Measurements from ENCODE around the gene GTF3A.
A peak's percentile ranks its signal among the peaks of the same experiment; 100 is the strongest.
"Not testable (repeated sequence)": the region's sequence is repeated elsewhere in the genome, so short reads cannot be mapped to it uniquely, and the experiment has no call there.

GTF3A gene

DNA sequence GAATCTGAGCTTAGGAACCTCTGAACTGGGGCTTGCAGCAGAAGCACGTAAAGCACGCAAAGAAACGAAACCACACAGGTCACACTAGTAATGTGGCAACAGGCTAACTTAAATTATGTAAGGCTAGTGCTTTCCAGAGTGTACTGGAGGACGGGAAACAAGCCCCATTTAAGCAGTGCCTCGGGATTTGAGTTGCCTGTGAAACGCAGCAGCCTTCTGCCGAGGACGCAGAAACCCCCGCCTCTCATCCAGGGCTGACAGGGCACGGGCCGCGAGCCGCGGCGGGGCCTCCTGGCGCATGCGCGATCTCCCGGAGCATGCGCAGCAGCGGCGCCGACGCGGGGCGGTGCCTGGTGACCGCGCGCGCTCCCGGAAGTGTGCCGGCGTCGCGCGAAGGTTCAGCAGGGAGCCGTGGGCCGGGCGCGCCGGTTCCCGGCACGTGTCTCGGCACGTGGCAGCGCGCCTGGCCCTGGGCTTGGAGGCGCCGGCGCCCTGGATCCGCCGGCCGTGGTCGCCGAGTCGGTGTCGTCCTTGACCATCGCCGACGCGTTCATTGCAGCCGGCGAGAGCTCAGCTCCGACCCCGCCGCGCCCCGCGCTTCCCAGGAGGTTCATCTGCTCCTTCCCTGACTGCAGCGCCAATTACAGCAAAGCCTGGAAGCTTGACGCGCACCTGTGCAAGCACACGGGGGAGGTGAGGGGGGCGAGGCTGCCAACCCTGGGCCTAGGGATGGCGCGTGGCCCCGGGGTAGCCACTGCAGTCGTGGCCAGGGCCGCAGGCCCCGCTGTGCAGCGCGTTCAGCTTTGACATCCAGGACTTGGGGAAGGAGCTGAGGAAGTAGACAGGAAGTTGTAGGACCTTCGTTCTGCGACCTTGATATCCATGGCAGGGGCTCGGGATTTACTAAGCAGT, at the start of gene GTF3A:
TSS of gene GTF3A (plus strand) at position 374 of the 912 bp plus-strand sequence.
- DNase-seq (ENCODE audit: low read depth) = no peak

DNA sequence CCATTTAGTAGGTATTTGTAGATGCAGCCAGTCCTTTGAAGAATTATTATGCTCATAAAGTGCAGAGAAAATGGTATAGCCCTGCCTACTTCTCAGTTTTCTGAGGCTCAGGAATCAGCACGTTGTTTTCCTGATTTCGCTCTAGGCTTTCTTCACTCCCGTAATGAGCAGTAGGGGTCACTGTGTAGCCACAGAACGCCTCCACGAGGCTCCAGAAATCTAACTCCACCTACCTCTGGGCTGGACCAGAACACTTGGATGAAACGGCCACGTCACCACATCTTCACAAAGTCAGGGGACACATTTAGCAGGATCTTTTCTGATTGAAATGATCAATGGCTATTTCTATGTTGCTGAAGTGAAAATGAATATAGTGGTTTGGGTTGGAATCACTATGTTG, 49.8 kb upstream of the GTF3A start:
- peak; percentile 38 for DNase-seq (ENCODE audit: low read depth)

DNA sequence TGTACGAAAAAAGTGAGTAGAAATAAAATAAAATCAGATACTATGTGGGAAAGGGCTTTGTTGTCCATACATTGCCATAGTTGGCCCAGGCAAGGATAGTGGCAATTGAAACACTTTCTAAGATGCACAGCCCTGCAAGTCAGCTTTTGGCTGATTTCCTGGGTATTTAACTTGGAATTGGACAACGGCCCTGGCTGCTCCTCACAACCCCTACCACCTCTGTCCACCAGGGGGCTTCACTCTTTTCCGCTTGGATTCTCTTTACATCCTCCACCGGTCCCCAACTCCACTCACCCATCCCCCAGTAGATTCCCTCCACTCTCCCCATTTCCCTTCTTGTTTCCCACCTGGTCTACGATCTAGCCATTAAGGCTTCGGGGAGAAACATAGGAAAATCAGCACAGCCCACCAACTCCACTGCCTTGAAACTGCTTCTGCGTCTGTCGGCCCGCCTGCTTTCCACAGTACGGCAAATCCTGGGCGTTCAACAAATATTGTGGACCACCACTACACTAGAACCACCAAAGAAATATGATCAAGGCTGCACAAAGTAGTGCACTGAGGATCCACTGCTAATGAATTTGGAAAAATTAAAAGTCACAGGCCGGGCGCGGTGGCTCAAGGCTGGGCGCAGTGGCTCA, 48.6 kb upstream of the GTF3A start:
- DNase-seq (ENCODE audit: low read depth) = peak; percentile 27

DNA sequence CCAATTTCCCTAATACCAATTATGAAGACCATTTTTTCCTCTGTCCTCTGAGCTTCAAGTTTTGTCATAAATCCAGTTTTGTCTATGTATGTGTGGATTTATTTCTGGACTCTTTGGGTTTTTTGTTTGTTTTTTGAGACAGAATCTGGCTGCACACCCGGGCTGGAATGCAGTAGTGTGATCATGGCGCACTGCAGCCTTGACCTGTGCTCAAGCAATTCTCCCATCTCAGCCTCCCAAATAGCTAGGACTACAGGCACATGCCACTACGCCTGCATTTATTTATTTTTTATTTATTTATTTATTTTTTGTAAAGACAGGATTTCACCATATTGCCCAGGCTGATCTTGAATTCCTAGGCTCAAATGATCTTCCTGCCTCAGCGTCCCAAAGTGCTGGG, 45.3 kb upstream of the GTF3A start:
- no peak for DNase-seq (ENCODE audit: low read depth)

DNA sequence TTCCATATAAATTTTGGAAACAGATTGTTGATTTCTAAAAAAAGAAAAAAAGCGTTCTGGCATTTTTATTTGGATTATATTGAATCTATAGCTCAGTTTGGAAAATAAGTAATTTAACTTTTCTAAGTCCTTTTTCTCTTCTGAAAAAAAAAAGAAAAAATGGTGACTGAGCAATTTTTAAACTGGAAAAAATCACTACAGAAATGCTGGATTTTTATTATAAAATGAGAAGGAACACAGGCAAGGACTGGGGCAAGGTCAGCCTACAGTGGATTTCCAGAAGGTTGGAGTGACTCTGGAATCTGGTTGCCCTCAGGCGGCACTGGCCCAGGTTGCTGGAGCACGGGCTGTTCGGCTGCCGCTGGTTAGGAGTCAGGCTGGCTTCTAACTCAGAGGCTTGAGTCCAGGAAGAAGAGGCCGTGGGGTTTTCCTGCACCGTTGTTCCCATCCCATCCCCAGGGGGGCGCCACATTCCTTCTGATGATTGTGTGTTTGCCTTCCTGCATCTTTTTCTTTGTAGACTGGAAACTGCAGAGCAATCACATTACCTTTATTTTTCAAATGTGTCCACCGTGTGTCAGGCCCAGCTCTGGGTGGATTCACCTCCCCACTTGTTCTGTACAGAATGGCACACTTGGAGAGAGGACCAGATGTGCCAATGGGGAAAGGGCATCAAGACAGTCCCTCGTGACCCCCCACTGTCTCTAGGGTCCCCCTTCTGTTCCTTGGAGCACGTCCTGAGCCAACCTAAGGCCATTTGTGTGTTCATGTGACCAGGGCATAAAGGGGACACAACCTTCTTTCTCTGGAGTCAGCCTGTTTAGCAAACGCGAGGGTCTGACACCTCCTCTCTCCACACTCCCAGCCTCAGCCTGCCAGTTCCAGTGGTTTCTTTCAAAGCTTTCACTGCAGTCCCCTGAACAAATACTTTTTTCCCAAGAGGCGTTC, 44.5 kb upstream of the GTF3A start:
- no peak for DNase-seq (ENCODE audit: low read depth)

DNA sequence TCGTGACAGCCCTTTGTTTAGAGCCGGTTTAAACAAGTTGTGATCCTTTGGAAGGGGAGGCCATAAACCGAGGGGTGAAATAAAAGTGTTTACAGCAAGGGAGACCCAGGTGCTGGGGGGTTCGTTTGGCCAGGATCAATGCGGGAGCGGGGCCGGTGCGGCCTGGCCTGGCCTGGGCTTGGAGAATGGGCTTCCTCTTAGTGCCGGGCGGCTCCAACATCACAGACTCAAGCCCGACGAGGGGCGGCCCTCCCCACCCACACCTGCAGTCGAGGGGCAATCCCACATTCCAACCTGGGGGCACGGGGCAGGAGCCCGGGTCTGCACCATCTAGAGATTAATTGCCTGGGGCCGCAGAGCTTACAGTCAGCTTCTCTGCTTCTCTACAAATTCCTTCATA, 42.8 kb upstream of the GTF3A start:
- no peak for DNase-seq (ENCODE audit: low read depth)

DNA sequence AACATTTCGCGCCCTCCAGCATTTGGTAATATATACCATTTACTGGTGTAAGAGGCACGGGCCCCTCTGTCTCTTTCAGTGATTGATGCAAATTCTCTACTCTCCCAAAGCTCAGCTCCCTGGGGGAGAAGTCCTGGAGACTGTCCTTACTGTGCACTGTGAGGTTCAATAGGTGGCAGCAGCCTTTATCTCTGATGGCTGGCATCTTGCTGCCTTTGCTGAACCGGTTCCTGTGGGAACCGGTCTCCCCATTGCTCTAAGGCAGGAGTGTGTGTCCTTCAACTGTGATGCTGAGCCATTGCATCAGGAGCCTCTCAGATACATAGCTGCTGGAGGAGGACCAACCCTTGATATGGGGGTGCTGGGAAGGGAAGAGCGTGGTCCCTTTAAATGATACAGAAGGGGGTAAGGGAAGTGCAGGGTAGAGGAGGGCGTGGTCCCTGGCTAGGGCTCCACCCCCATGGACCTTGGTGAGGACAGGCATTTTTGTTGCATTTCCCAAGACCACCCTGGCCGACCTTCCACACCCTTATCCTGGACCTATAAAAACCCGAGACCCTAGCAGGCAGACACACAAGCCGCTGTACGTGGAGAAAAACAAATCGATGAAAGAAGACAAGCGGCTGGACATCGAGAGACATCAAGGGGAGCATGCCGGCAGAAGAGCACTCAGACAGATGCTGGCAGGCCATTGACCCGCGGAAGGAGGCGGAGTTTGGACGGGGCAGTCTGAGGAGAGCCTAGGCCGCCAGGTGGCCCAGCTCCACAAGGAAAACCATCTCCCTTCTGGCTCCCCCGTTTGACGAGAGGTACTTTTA, 41.1 kb upstream of the GTF3A start:
- DNase-seq (ENCODE audit: low read depth) = no peak

DNA sequence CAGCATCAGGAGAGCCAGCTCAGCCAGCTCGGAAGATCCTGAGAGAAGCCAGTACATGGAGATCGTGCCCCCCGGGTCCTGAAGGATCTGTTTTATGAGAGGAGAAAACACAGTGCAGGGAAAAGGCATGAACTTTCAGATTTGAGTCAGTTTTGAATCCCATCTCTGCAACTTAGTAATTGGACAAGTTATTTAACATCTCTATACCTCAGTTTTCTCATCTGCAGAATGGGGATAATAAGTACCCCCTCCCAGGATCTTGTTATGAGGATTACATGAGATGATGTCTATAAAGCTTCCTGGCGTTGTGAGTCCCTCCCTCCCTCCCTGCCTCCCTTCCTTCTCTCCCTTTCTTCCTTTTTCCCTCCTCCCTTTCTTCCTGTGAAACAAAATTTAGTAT, 40.1 kb upstream of the GTF3A start:
- DNase-seq (ENCODE audit: low read depth) = no peak

DNA sequence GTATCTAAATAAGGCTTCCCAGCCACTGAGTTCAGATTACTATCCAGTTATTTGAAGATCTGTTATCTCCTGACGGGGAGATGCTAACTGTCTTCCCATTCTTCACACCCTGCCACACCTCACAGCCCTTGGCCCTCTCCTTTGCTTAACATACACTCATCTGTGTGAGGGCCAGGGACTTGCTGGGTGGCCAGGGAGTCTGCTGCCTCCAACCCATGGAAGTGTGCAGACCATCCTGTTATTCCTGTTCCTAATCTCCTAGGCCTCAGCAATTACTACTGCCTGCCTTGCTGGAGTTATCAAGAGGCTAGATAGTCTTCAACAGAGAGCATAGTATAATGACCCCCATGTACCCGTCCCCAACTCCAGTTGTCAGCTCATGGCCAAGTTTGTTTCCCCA, 36.2 kb upstream of the GTF3A start:
- no peak for DNase-seq (ENCODE audit: low read depth)

DNA sequence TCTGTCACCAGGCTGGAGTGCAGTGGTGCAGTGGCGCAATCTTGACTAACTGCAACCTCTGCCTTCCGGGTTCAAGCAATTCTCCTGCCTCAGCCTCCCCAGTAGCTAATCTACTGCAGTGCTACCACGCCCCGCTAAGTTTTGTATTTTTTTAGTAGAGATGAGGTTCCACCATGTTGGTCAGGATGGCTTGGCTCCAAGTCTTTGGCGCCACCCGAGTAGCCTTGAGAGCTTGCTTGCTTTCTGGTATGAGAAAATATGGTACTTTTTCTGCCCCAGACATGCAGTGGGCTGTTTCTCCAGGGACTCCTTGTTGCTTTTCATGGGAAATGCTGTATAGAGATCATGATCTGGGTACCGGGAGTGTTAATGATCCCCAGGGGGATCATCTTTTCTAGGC, 34.5 kb upstream of the GTF3A start:
- DNase-seq (ENCODE audit: low read depth) = no peak

DNA sequence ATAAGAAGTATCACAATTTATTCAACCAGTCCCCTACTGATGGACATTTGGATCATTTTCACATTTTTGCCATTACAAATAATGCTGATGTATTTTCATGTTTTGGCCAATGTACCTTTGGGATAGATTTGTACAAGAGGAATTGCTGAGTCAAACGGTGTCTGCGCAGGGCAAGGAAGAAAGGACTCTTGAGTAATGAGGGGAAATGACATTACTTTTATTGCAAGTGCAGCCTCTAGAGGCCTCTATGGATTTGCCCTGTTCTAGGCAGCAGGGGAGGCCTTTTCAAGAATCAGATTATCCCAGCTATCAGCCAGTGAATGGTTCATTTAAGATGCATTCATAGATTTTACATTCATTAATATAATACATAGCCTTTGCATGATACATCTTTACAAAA, 32.9 kb upstream of the GTF3A start:
- no peak for DNase-seq (ENCODE audit: low read depth)

DNA sequence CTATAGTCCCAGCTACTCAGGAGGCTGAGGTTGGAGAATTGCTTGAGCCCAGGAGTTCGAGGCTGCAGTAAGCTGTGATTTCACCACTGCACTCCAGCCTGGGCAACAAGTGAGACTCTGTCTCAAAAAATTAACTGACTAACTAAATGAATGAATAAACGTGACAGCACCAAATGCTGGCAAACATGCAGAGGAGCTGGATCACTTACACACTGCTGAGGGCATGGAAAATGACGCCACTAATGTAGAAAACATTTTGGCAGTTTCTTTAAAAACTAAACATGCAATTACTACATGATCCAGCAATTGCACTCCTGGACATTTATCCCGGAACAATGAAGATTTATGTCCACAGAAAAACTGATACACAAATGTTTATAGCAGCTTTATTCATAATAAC, 31.3 kb upstream of the GTF3A start:
- no peak for DNase-seq (ENCODE audit: low read depth)

DNA sequence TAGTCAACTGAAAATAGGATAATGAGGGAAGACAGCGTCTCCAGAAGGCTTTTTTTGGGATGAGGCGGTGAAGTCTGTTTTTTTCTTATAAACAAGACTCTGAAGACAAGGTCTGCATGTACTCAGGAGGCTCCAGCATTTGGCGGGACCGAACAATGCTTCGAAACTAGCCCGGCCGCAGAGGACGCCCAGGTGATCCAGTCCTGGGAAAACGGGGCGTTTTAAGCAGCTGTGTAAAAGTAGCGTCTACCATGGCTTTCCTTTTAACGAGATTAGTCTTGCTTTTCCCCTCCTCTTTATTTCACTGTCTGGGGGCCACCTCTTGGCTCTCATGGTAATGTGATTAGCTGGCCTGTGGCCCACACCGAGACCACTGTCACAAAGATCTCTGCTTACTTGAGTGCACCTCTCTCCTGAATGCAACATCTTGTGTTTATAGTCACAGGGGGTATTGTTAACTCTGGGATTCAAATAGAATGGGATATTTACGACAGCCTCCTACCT, 29.4 kb upstream of the GTF3A start:
- no peak for DNase-seq (ENCODE audit: low read depth)

DNA sequence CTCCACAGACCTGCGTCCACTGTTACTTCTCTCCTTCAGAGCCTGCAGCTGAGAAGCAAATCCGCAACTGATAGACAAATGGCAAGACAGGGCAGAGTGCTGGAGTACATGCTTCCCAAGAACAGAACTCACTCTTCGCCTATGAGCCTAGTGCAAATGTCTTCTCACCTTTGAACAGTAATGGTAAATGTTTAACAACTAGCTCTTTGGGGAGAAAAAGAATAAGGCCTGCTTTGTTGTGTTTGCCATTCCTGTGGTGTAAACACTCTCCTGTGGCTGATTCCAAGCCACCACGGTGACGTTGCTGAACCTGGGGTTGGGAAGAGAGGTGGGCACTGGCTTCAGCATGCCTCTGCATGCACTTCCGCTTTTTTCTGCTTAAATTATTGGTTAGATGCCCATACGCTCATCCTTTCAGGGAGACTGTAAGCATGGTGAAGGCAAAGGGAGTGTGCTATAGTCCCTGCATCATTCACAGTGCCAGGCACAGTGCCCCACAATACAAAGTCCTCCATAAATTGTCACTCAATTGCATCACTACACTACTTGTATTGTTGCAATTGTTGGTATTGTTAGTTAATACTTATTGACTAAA, 28.1 kb upstream of the GTF3A start:
- no peak for DNase-seq (ENCODE audit: low read depth)

DNA sequence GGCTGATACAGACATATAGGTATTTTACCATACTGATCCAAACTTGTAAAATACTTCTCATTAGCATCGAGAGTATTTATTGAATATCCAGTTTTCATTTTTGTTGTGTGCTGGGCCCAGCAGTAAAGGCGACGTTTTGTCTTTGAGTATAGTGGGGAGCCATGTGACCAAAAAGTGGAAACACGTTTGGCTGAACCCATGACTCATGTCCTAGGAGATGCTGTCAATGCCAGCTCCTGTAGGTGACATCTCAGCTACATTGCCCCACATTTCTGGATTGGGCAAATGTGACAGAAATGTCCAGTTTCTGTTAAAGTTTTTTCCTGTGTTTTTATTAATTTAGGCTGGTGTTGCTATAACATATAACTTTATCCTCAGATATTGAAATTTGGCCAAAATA, 26.1 kb upstream of the GTF3A start:
- no peak for DNase-seq (ENCODE audit: low read depth)

DNA sequence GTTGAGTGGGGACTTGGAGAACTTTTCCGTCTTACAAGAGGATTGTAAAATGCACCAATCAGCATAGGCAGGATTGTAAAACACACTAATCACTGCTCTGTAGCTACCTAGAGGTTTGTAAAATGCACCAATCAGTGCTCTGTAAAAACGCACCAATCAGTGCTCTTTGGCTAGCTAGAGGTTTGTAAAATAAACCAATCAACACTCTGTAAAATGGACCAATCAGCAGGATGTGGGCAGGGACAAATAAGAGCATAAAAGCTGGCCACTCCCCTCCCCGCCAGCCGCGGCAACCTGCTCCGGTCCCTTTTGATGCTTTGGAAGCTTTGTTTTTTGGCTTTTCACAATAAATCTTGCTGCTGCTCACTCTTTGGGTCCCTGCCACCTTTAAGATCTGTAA, 24.0 kb upstream of the GTF3A start:
- not testable (repeated sequence) for DNase-seq (ENCODE audit: low read depth)

DNA sequence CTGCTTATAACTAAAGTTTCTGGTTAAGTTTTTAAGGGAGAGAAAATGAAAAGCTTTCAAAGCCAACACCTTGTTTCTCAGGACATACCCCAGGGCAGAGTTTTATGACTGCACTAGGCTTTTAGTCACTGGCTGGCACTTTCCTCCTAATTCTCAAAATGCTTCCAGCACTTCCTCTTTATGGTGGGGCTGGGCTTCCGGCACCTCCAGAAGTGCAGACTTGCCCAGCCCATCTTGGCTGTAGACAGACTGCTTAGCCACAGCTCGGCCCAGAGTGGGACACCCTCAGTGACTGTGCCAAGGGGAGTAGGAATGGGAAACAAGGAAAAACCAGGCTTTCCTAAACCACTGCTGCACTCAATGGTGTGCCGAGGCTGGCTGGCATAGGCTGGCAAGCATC, 23.2 kb upstream of the GTF3A start:
- DNase-seq (ENCODE audit: low read depth) = no peak

DNA sequence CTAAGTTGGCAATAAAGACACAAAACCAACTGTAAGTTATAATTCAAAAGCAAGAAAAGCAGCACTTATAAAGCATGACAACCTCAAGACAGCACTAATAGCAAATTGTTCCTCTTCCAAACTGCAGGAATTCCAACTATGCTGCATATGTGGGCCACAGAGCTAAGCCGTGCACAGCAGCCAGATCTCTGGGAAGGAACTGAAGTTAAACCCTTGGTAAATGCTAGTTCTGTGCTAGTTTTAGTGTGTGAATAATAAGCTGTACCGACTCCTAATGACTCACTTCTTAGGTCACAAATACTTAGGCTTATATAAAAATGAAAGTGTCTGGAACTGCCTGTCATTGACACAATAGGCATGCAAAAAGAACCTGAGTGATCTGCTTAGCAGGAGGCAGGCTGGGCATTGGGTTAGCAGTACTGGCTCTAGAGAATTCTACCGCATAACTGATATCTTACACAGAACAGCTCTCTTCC, 21.2 kb upstream of the GTF3A start:
- peak; percentile 88 for DNase-seq (ENCODE audit: low read depth)

DNA sequence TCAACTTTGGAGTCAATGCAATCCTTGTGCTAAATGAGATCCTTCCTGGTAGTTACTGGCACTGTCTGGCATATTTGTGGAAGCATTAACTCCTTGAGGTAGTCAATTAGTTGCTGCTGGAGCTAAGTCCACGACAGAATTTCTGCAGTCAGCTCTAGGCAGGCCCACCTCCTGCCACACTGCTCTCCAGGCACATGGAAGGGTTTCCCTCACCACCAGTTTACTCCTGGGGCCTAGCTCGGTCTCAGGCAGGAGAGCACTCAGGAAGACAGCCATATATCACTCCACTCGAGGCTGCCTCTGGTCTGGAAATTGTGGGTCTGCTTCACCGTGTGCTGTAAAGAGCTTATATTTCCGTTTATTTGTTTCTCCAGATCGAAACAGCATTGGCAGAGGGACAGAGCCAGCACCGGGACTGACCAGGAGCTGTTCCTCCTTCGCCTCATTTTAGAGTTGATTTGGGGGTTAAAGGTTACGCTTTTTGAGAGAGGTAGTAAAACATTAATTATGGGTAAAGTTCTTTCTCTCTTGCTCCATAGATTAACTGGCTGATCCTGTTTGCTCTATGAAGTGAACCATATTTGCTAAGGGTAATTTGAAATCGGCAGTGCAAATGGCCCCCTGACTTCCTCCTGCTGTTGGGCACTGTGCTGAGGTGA, 20.6 kb upstream of the GTF3A start:
- no peak for DNase-seq (ENCODE audit: low read depth)

DNA sequence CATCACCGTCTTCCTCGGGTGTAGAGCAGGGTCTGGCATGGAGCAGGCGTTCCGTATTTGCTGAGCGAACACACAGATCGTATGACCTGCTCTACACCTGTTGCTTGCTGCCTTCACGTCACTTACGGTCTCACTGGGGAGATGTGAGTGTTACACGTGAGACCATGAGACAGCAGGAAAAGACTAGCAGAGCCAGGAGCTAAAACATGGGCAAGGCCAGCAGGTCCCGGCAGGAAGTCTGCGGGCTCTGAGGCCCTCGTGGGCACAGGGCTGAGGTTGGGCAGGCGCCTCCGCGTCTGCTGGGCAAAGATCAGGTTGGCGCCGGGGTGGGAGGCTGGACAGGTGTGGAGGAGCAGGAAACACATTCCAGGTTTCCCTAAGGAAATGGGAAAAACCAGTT, 19.7 kb upstream of the GTF3A start:
- no peak for DNase-seq (ENCODE audit: low read depth)
